Measurements from ENCODE around the gene NDST3.

GRCh38 chr4:118155516-118155915 lies 121.2 kb downstream of the NDST3 start:
- TF ChIP-seq POLR2A (IDR thresholded peaks at IDR 0.05) (no peak), CTCF (IDR thresholded peaks at IDR 0.05) (no peak)
